Gastroesophageal sphincter (tissue), 3 donors: ENCODE measurements around the gene GALNT7.

Source experiments
- CTCF ChIP-seq, 4 experiments: fragments of 200-600 bp in 2 of 4; fragments of 450-650 bp in 2 of 4; sonication (generic) in 1 of 4; IDR thresholded peaks; one replicate each; pipeline ENCODE4 v1.5.1; 2017 to 2019; ENCODE audit warnings: antibody characterized with exemption in 4 of 4, mild to moderate bottlenecking in 2 of 4, moderate library complexity in 2 of 4
- EP300 ChIP-seq: sonication (generic); formaldehyde crosslinking; IDR thresholded peaks from one replicate; pipeline ENCODE4 v1.6.1; 2017; ENCODE audit warnings: antibody characterized with exemption, mild to moderate bottlenecking
- POLR2A ChIP-seq, 2 donors: fragments of 450-650 bp; IDR thresholded peaks; one replicate each; pipeline ENCODE4 v1.6.1; 2017; ENCODE audit warnings: antibody characterized with exemption in 2 of 2, mild to moderate bottlenecking in 2 of 2, moderate library complexity in 1 of 2
- POLR2AphosphoS5 ChIP-seq: sonication (generic); formaldehyde crosslinking; IDR thresholded peaks from one replicate; pipeline ENCODE4 v1.6.1; 2017; ENCODE audit warnings: antibody characterized with exemption

- TF ChIP-seq CTCF (IDR thresholded peaks at IDR 0.05) (no peak), POLR2A (IDR thresholded peaks at IDR 0.05) (no peak), EP300 (no peak), POLR2AphosphoS5 (no peak)
Measured at GRCh38 chr4:173188648-173189047, 20.0 kb downstream of the GALNT7 start.
